GM10266 (cell line): ENCODE data around the gene NALF2.
A peak's percentile ranks its signal among the peaks of the same experiment; 100 is the strongest.

ENCODE experiments used
- DNase-seq: peaks from one replicate; pipeline ENCODE4 v3.0.0; 2012; ENCODE audit errors: extremely low spot score
- TF ChIP-seq, protein P1 (sequence below): IDR thresholded peaks from 2 replicates; pipeline ENCODE4 v1.5.1; 2012; ENCODE audit warnings: mild to moderate bottlenecking, low read depth; ENCODE audit not compliant: control insufficient read depth, insufficient read depth; ENCODE audit errors: missing control alignments

NALF2 gene

GRCh38 chrX:69530306-69530705 lies 26.2 kb downstream of the NALF2 start:
- DNase-seq: no peak
- TF ChIP-seq, protein P1, sequence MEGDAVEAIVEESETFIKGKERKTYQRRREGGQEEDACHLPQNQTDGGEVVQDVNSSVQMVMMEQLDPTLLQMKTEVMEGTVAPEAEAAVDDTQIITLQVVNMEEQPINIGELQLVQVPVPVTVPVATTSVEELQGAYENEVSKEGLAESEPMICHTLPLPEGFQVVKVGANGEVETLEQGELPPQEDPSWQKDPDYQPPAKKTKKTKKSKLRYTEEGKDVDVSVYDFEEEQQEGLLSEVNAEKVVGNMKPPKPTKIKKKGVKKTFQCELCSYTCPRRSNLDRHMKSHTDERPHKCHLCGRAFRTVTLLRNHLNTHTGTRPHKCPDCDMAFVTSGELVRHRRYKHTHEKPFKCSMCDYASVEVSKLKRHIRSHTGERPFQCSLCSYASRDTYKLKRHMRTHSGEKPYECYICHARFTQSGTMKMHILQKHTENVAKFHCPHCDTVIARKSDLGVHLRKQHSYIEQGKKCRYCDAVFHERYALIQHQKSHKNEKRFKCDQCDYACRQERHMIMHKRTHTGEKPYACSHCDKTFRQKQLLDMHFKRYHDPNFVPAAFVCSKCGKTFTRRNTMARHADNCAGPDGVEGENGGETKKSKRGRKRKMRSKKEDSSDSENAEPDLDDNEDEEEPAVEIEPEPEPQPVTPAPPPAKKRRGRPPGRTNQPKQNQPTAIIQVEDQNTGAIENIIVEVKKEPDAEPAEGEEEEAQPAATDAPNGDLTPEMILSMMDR: no peak

GRCh38 chrX:69531031-69531755 lies 27.1 kb downstream of the NALF2 start:
- TF ChIP-seq, protein P1: no peak
- no peak for DNase-seq

DNA sequence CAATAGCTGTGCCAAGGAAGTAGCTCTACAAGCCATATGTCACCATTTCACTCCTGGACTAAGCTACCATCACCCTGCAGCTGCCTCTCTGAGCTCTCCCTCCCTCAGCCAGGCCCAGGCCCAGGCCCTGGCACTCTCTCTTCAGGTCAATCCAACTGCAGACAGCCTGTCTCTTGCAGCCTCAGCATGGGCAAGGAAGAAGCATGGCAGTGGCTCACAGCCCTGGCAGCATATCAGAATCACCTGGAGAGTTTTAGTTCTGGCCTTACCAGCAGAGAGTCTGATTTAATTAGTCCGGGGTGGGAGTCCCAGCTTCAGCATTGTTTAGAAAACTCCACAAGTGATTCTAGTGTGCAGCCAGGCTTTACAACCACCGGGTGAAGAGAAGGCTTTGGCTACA lies 31.5 kb downstream of the NALF2 start:
- no peak for DNase-seq
- TF ChIP-seq, protein P1: no peak

DNA sequence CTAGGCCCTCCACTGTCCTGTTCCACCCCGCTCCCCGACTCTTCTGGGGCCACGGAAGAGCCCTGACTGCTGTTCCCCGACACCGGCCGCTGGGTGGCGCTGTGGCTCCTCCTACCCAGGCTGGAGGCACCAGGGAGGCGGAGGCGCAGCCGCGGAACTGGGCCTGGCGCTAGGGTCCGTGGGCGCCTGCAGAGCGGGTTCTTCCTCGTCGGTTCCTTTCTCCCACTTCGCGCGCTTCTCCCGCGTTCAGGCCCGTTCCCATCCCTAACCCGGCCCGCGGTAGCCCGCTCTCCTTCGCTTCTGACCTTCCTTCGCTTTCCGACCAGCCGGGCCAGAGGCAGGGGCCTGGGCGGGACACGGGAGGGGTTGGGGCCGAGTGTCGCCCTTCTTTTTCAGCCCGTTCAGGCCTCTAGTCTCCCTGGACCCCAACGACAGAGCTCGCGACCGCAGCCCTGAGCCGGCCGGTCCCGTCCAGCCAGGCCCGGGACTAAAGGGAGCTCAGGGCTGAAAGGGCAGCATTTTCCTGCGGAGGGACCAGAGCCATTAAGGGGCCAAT lies 34.3 kb downstream of the NALF2 start:
- DNase-seq: peak; percentile 54
- TF ChIP-seq, protein P1: peak; percentile 69

DNA sequence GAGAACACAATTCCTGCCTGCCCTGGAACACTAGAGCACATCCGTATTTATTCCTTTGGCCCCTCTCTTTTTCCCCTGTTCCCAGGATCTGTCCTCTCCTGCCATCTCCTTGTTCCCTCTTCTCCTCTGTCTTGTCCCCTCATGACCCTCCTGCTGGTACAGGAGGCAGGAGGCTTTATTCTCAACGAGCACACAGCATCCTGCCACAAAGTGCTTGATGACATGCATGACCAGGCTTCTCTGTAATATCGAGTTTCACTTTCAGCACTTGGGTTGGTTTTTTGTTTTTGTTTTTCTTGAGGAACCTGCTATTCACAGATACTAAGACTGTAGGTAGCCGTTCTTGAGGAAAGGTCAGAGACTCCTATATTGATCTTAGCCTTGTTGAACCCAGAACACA lies 35.3 kb downstream of the NALF2 start:
- TF ChIP-seq, protein P1: no peak
- peak; percentile 8 for DNase-seq

DNA sequence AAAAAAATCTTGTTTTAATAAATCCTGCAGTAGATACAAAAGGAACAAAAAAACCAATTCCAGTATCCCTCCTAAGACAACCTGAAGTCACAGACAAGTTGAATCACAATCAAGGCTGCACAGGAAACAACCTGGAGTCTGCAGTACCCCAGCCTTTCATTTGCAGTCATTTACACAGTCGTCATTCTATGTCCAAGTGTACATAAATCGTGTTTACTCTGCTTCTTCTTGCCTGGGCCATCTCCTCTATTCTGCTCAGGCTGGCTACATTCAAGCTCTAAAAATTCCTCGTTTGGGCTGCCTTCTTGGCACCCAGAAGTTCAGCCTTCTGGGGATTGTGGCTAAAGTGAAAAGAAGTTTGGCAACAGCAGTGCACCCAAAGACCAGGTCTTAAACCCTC lies 37.8 kb downstream of the NALF2 start:
- DNase-seq: no peak
- TF ChIP-seq, protein P1: no peak

DNA sequence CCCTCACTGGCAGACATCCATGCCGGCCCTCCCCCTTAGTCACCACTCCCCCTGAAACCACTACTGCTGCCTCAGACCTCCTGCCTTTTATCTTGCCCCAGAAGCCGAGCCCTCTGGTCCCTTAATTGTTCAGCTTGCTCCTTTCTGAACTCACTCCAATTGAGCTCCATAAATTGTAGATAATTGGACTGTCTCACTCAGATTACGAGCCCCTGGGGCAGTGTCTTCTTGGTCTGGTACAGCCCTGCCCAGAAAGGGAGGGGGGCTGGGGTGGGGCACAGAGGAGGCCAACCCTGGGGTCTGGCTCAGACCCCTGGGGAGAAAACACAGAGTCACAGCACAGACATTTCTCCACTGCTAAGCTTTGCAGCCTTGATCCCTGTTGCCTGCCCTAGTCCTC lies 39.4 kb downstream of the NALF2 start:
- DNase-seq: no peak

More for the DNA sequence above, 39.4 kb downstream of the NALF2 start:
- TF ChIP-seq, protein P1: no peak
